ENCODE measurements around the gene SAMD3.

GRCh38 chr6:130190701-130191690 lies 31.8 kb downstream of the SAMD3 start:
- no peak for TF ChIP-seq CTCF (IDR thresholded peaks at IDR 0.05; ENCODE audit: low read depth, low read length)
- no peak for TF ChIP-seq POLR2A (IDR thresholded peaks at IDR 0.05; ENCODE audit: extremely low read depth, insufficient read length)
- no peak for TF ChIP-seq MAX (IDR thresholded peaks at IDR 0.05; ENCODE audit: low read depth, low read length)
- no peak for TF ChIP-seq MYC (IDR thresholded peaks at IDR 0.05; ENCODE audit: low read depth, low read length)

All from NB4 (cell line).